KG1 (cell line): ENCODE data around the gene NISCH.

Experiments
- DNase-seq: peaks from one replicate; lab custom pipeline; 2025; lab: John Stamatoyannopoulos, UW

NISCH gene

GRCh38 chr3:52490939-52491526 is 35.6 kb downstream of the NISCH start:
- DNase-seq = peak; percentile 38

- no peak for DNase-seq
Measured at GRCh38 chr3:52492059-52492458, 36.7 kb downstream of the NISCH start.

GRCh38 chr3:52493232-52494017 is 38.0 kb downstream of the NISCH start:
- no peak for DNase-seq

- DNase-seq = no peak
Measured at GRCh38 chr3:52494445-52494844, 39.0 kb downstream of the NISCH start.

DNA sequence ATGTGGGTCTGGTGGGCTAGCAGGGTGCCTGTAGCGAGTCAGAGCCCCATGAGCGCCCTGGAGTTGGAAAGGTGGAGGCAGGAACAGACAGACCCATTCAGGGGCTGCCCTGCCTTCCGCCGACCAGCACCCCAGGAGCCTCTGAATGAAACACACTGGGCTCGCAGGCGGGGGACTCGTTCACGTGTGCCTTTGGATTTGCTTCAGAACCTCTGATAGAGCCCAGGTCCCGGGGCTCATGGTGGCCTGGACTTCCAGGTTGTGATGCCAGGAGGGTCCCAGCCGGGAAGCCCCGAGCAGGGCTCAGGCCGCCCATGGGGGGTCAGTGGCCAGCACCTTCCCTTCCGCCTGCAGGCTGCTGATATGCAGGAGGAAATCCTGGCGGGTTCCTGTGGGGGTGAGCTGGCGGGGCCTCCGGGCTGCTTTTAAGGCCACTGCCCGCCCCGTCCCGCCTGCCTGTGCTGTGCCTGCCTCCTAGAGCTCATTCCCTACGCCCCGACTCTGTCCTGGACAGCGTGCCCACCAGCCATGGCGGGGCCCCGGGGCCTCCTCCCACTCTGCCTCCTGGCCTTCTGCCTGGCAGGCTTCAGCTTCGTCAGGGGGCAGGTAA is 39.6 kb downstream of the NISCH start, which contains the start of gene STAB1:
STAB1 (plus strand) TSS at position 453 of the 610 bp plus-strand sequence; CDS start at position 529, 76 bp downstream.
- DNase-seq = peak; percentile 27

GRCh38 chr3:52495777-52496602 is 40.6 kb downstream of the NISCH start:
- DNase-seq = no peak

GRCh38 chr3:52498137-52499054 is 43.0 kb downstream of the NISCH start:
- peak; percentile 75 for DNase-seq

DNA sequence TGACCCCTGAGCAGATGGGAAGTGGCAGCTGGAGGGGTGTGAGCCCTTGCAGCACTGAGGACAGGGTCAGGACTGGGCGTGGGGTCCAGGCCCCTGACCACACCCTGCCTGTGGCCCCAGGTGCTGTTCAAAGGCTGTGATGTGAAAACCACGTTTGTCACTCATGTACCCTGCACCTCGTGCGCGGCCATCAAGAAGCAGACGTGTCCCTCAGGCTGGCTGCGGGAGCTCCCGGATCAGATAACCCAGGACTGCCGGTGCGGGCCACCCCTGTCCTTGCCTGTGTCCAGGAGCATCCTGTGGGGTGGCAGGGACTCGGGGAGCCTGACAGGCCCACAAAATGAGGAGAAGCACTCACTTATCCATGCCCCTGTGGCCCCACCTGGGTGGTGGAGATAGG is 45.6 kb downstream of the NISCH start:
- DNase-seq = no peak

DNA sequence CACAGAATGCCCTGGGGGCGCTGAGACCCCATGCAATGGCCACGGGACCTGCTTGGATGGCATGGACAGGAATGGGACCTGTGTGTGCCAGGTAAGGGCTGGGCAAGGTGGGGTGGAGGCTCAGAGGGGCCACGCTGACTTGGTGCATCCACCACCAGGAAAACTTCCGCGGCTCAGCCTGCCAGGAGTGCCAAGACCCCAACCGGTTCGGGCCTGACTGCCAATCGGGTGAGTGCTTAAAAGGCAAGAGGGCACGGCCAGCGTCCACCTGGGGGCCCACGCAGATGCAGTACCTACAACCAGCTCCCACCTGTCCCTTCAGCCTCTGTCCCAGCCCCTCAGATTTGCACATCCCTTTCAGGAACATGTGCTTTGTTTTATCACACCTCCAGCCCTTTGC is 46.6 kb downstream of the NISCH start:
- DNase-seq = no peak

- no peak for DNase-seq
Measured at GRCh38 chr3:52502808-52503350, 47.5 kb downstream of the NISCH start.

- DNase-seq = no peak
Measured at GRCh38 chr3:52503788-52504424, 48.5 kb downstream of the NISCH start.

DNA sequence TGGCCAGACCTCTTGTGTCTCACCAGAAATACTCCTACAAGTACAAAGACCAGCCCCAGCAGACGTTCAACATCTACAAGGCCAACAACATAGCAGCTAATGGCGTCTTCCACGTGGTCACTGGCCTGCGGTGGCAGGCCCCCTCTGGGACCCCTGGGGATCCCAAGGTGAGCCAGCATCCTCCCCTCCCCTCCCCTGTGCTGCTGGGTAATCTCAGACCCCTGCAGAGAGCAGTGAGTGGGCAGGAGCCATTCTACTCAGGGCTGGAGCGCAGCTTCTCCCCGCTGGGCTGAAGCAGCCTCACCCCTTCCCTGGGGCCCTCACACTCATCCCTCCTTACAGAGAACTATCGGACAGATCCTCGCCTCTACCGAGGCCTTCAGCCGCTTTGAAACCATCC is 49.6 kb downstream of the NISCH start:
- no peak for DNase-seq

GRCh38 chr3:52506266-52506966 is 51.0 kb downstream of the NISCH start:
- no peak for DNase-seq

GRCh38 chr3:52507359-52507758 is 52.0 kb downstream of the NISCH start:
- DNase-seq = no peak

DNA sequence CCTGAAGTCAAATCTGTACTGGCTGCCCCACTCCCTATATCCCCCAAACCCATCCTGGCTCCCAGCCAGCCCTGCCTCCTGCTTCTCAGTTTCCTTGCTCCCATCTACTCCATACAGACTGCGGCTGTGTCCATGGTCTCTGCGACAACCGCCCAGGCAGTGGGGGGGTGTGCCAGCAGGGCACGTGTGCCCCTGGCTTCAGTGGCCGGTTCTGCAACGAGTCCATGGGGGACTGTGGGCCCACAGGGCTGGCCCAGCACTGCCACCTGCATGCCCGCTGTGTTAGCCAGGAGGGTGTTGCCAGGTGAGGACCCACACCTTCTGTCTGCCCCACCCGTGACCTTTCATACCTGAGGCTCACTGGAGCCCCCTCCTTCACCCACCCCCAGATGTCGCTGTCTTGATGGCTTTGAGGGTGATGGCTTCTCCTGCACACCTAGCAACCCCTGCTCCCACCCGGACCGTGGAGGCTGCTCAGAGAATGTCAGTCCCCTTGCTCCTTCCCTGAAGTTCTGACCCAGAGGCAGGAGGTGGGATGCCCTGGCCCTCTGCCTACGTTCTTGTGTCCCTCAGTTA is 54.4 kb downstream of the NISCH start:
- no peak for DNase-seq

- DNase-seq = no peak
Measured at GRCh38 chr3:52511509-52511908, 56.1 kb downstream of the NISCH start.

DNA sequence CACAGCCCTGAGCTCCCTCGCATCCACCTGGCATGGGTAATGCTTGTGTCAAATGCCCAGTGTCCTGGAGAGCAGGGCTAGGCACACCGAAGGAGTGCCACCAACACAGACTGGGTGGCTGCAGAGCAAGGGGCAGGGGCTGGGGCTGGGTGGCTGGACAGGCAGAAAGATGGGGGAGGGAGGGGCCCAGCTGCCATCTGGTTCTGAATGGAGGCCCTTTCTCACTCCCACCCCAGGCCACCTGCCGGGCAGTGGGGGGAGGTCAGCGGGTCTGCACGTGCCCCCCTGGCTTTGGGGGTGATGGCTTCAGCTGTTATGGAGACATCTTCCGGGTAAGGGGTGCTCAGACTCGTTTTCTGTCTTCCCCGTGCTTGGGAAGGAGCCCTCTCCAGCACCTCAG is 56.7 kb downstream of the NISCH start:
- no peak for DNase-seq

GRCh38 chr3:52512727-52513126 is 57.3 kb downstream of the NISCH start:
- DNase-seq = no peak

DNA sequence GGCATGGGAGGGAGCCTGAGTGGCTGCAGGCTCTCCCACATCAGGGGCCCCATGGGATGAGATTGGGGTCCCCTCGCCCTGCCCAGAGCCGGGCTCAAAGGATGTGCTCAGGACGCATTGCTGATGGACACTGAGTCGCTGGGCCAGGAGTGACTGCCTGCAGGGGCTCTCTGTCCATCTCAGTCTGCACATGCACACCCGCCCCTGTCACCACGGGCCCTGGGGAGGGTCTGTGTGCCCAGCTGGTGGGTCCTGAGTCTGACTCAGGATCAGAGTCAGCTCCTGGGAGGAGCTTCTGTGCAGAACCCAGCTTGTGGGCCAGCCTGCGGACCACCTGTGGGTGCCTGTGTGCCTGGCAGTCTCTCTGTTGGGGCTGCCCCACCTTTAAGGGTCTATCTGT is 57.9 kb downstream of the NISCH start:
- DNase-seq = no peak
